GM19397 (cell line): Measurements from ENCODE around the gene SORD.

Experiments used
- ATAC-seq: cut with Tn5 transposase; IDR thresholded peaks from one replicate; pipeline ENCODE4 v1.9.1; 2021; ENCODE audit warnings: mild to moderate bottlenecking, moderate library complexity; ENCODE audit not compliant: unreplicated experiment

The SORD gene

GRCh38 chr15:45114751-45115085, 91.7 kb downstream of the SORD start:
- ATAC-seq, result no peak

DNA sequence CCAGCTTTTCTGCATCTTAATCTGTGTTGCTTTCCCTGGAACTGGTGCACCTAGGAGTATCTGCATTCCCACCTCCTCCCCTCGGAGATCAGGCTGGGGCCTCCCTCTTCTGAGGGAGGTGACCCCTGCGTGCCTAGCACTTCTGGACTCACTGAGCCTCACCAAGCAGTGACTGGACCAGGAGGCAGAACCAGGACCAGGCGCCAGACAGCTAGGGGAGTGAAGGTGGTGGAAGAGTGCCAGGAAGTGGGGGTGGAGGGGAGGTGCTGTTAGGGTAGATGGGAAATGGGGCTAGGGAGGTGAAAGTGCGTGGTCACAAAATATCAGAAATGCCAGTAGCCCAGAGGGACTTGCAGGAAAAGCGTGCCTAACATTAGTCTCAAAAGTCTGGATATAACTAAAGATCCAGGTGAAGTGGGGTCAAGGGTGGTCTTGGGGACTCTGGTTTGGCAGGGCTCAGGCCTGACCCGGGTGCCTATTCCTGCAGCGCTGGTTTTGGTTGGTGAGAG, 92.4 kb downstream of the SORD start:
- no peak for ATAC-seq

- ATAC-seq, result no peak
Measured at GRCh38 chr15:45116006-45116481, 93.0 kb downstream of the SORD start.

DNA sequence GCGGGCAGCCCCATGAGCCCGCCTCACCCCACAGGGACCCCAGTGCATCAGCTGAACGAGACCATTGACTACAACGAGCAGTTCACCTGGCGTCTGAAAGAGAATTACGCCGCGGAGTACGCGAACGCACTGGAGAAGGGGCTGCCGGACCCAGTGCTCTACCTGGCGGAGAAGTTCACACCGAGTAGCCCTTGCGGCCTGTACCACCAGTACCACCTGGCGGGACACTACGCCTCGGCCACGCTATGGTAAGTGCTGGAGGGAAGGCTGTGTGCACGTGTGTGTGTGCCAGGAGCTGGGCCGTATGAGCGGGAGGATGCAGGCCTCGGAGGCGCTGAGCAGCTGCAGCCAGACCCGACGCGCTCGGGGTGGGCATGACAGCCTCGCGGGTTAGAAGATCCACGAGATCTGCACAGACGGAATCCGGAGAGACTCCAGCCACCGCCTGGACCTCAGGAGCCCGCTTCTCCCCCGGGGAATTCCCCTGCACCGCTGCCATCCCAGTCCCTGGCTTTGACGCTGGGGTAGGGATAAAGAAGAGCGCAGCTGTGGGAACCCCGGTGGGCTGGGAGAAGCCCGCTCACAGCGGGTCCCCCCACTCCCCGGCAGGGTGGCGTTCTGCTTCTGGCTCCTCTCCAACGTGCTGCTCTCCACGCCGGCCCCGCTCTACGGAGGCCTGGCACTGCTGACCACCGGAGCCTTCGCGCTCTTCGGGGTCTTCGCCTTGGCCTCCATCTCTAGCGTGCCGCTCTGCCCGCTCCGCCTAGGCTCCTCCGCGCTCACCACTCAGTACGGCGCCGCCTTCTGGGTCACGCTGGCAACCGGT, 93.7 kb downstream of the SORD start:
- no peak for ATAC-seq

DNA sequence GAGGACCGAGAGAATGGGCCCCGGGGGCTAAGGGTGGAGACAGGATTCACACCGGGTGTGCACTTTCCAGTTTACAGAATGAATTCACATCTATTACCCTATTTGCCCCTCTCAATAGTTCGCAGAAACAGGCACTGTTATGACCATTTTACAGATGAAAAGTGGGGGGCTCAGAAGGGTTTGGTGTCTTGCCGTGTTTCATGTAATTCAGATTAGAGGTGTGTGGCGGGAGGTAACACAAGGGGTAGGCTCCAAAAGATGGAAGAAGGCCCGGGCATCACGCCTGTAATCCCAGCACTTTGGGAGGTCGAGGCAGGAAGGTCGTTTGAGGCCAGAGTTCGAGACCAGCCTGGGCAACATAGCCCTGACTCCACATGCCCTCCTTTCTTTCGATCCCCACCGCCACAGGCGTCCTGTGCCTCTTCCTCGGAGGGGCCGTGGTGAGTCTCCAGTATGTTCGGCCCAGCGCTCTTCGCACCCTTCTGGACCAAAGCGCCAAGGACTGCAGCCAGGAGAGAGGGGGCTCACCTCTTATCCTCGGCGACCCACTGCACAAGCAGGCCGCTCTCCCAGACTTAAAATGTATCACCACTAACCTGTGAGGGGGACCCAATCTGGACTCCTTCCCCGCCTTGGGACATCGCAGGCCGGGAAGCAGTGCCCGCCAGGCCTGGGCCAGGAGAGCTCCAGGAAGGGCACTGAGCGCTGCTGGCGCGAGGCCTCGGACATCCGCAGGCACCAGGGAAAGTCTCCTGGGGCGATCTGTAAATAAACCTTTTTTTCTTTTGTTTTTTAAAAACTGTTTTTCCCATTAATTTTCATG, 94.5 kb downstream of the SORD start:
- ATAC-seq, result peak; percentile 10

- ATAC-seq, result peak; percentile 93
Measured at GRCh38 chr15:45118131-45118588, 95.2 kb downstream of the SORD start.

DNA sequence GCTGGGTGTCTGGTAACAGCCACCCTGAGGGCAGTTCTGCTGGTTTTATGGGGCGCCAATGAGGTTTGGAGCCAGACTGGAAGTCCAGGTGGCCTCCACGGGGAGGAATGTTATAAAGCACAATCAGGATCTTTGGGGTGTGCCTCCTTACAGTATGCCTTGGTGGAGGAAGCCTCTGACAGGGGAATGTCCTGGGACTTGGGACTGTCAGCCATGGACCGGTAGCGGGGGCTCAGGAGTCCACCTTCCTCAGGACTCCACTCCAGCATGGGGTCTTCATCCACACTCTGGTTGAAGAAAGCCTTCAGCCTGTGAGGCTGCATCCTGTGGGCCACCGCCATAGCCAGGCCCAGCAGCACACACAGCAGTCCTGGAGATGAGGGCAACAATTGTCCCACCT, 96.0 kb downstream of the SORD start:
- ATAC-seq, result no peak

DNA sequence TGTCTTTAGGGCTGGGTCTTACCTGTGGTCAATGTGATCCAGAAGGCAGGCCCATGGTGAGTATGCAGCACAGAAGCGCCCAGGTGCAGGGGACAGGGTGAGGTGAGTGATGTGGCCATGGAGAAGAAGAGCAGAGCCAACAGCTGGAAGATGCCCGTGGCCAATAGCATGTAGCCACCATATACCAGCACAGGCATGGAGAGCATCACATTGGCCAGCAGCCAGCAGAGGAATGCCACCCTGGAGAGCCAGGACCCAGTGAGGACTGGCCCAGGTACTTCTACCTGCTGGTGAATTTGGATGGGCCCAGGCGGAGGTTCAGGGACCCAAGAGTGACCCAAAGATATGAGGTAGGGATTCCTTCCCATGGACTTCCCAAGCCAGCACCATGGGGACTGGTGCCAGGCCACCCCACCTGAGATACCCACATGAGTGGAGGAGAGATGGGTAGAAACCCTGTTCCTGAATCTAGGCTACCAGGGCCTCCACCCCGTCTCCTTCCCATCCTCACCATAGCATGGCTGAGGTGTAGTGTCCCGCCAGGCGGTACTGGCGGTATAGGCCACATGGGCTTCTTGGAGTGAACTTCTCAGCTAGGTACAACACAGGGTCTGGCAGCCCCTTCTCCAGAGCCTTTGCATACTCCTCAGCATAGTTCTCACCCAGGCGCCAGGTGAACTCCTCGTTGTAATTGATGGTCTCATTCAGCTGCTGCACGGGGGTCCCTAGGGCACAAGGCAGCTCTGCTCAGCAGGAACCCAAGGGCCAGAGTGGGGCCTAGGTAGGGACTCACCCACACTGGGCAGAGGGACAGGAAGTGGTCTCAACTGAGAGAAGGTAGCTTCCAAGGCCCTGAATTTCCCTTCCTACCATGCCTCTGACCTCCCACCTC, 97.3 kb downstream of the SORD start:
- ATAC-seq, result no peak

DNA sequence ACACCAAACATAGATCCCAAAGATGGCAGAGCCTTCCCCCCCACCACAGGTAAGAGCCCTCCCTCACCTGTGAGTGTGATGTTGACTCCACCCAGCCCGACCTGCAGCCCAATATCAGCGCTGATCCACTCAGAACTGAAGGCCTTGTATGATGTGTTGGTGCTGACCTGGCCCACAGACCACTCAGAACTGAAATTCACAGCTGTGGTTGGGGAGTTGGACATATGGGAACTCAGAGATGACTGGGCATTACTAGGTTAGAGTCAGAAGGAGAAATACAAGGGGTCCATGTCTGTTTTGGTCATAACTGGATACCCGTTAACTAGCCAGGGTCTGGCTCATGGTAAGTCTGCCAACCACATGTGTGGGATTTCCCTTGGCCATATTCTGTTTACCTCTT, 98.0 kb downstream of the SORD start:
- no peak for ATAC-seq

- ATAC-seq, result no peak
Measured at GRCh38 chr15:45121706-45122417, 98.9 kb downstream of the SORD start.

DNA sequence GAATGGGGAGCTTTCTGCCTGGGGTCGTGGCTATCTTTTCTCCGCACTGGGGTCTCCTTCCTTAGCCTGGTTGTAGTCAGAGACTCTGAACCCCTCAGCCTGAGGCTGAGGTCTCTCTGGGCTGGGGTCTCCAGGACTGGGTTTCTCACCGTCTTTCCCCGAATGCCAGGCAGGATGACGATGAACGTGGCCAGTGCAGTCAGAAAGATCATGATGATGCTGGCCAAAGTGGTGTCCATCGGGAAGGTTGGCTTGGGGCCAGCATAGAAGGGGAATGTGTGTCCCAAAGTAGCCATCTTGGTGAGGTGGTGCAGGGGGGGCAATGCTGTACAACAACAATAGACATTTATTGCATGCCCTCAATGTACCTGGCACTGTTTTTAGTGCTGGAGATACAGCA, 99.7 kb downstream of the SORD start:
- ATAC-seq, result no peak

DNA sequence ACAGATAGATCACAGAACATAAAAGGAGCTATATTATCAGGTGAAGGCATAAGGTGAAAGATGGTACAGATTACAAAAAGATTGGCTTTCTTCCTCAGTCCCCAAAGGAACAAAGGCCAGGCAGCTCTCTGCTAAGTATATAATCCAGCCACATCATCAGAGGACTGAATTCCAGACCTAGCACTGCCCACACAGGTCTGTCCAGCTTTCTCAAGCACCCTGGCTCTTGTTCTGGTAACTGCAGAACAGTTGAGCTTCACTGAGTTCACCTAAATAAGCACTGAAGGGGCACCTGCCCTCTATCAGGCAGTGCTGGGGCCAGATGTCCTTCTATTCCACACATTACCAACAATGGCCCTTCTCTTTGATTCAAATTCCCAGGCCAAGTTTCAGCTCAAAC, 100.4 kb downstream of the SORD start:
- ATAC-seq, result no peak

GRCh38 chr15:45126535-45127158, 103.7 kb downstream of the SORD start:
- ATAC-seq, result no peak
